SIG-M5 treated with dmso at 0.1 percent for 504 hours (cell line): ENCODE data around the gene SFTA2.
A peak's percentile ranks its signal among the peaks of the same experiment; 100 is the strongest.

ENCODE experiments used
- DNase-seq: peaks from one replicate; lab custom pipeline; 2025; ENCODE audit not compliant: unreplicated experiment; lab: John Stamatoyannopoulos, UW

Gene SFTA2

DNA sequence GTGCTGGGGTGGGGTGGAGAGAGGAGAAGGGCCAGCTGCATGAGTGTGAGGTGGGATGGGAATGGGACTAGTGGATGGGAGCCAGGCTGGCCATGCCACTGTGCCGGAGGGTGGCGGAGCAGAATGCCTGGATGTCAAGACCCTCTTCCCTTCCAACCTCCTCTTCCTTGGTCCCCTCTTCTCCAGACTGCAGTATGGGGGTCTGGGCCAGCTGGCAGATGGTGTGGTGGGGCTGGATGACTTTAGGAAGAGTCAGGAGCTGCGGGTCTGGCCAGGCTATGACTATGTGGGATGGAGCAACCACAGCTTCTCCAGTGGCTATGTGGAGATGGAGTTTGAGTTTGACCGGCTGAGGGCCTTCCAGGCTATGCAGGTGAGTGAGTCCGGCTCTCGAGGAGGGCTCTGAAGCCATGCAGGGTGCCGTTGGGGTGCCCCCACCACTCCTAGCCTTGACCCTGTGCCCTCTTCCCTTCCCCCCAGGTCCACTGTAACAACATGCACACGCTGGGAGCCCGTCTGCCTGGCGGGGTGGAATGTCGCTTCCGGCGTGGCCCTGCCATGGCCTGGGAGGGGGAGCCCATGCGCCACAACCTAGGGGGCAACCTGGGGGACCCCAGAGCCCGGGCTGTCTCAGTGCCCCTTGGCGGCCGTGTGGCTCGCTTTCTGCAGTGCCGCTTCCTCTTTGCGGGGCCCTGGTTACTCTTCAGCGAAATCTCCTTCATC is 40.0 kb downstream of the SFTA2 start:
- DNase-seq: no peak

DNA sequence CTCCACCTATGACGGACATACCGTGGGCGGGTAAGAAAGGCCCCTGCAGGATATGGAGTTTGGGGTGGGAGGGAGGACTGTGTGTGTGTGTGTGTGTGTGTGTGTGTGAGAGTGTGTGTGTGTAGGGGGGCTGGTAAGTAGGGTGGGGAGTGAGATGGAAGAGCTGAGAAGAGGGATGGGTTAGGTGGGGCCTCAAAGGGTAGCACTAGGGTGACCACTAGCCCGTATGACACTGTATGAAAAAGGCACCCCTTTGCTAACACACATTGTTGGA is 40.6 kb downstream of the SFTA2 start:
- DNase-seq: no peak

DNA sequence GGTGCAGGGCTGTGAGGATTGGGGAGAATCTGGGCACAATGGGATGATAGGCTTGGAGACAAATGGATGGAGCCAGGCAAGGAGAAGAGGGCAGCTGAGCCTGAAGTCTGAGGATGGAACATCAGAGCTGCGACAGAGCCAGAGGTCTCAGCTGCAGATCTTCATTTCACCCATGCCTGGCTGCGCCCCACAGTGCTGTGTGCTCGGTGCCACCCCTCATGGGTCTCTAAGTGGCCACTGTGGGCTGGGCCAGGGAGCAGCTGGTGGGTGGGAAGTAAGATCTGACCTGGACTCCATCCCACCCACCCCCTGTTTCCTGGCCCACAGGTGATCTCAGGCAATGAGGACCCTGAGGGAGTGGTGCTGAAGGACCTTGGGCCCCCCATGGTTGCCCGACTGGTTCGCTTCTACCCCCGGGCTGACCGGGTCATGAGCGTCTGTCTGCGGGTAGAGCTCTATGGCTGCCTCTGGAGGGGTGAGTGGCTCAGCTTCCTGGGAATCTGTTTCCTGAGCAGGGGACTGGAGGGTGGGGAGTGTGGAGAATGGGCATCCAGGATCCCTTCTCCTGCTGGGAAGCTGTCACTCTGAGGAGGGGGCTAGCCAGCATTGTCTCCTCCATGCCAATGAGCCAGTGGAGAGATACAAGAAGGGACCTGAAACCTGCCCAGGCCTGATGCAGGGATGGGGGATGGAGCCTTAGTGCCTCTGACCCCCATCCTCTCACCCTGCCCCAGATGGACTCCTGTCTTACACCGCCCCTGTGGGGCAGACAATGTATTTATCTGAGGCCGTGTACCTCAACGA is 41.1 kb downstream of the SFTA2 start:
- DNase-seq: no peak

DNA sequence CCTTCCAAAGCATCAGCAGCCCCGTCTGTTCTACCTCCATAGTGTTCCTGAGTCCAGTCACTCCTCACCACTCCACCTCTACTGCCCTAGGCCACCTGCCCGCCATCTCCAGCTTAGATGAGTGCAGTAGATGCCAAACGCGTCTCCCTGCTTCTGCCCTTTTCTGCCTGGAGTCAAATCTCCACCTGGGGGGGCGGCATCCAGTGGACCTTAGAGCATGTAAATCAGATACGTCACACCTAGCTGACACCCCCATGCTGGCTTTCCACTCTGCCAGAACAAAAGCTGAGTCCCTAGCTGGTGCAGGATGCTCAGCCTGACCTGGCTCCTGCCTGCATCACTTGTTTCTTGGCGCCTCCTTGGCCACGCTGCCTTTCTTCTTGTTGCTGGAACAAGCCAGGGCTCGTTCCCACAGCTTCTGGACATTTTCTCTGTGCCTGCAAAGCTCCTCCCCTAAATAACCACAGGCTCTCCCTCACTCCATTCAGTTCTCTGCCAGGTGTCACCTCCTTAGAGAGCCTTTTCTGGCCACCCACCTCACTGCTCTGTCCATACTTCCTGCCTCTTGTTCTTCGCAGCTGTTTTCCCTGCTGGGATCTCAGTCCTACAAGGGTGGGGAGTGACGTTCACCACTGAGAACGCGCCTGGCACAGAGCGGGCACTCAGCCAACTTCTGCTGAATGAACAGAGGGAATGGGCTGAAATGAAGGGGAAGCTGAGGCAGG is 41.9 kb downstream of the SFTA2 start:
- no peak for DNase-seq

DNA sequence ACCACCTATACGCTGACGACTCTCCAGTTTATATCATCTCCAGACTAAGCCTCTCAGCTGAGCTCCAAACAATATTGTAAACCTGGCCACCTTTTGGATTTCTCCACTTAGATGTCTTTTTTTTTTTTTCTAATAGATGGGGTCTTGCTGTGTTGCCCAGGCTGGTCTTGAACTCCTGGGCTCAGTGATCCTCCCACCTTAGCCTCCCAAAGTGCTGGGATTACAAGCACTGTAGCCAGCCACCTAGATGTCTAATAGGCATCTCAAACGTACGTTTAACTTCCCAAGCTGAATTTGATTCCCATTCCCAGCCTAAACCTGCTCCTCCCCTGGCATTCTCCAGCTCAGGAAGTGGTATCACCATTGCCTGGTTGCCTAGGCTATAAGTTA is 42.5 kb downstream of the SFTA2 start:
- no peak for DNase-seq

DNA sequence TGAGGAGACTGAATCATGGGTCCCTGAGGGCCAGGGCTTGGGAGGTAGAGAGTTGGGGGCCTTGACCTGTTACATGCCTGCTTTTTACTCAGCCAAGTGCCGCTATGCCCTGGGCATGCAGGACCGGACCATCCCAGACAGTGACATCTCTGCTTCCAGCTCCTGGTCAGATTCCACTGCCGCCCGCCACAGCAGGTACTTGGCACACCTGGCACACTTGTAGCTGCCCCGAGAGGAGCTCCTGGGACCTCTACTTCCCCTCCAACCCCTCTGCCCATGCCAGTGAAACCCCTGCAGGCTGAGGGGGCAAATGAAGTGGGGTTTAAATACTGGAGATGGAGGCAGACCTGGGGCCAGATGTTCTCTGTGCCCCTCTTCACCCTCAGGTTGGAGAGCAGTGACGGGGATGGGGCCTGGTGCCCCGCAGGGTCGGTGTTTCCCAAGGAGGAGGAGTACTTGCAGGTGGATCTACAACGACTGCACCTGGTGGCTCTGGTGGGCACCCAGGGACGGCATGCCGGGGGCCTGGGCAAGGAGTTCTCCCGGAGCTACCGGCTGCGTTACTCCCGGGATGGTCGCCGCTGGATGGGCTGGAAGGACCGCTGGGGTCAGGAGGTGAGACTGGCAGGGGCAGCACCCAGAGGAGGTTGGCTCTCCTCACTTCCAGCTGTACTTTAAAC is 43.0 kb downstream of the SFTA2 start:
- no peak for DNase-seq

DNA sequence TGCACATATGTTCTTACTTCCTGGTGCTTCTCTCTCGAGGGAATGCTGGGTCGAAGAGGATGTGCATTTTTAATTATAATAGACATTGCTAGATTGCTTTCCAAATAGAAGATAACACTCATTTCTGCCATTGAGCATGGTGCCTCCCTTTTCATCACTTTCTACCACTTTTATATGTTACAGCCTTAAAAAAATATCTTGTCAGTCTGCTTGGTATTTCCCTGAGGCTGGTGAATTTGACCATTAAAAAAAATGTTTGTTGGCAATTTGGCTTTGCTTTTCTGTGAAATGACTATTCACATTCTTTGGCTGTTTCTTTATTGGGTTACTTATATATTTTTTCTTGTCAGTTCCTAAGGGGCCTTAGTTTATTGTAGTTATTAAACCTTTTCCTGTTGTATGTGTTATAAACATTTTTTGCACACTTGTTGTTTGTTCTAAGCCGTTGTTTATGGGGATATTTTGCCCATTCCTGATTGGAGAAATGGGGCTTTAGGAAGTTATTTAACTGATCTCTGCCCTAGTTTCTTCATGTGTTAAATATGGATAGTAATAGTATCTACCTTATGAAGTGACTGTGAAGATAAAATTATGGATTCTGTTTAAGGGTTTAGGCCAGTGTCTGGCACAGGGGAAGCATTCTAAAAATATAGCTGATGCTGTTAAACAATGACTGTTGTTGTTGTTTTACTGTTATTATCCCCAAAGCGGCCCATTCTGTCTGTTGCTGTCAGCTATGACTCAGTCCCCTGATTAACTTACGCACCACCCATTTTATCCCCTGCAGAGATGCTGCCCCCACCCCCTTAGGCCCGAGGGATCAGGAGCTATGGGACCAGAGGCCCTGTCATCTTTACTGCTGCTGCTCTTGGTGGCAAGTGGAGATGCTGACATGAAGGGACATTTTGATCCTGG is 43.8 kb downstream of the SFTA2 start:
- no peak for DNase-seq

DNA sequence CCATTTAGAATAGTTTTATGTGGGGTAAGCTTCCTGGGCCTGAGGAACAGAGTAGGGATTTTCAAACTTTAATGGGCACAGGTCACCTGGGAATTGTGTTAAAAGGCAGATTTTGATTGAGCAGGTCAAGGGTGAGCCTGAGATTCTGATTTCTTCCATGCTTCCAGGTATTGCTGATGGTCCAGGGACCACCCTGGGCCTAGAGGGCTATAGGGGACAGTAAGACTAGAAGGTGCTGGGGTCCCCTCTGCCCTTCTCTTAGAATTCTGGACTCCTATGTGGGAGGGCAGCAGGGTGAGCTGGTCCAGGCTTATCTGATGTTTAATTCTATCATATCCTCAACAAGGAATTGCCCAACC is 45.1 kb downstream of the SFTA2 start:
- DNase-seq: no peak

DNA sequence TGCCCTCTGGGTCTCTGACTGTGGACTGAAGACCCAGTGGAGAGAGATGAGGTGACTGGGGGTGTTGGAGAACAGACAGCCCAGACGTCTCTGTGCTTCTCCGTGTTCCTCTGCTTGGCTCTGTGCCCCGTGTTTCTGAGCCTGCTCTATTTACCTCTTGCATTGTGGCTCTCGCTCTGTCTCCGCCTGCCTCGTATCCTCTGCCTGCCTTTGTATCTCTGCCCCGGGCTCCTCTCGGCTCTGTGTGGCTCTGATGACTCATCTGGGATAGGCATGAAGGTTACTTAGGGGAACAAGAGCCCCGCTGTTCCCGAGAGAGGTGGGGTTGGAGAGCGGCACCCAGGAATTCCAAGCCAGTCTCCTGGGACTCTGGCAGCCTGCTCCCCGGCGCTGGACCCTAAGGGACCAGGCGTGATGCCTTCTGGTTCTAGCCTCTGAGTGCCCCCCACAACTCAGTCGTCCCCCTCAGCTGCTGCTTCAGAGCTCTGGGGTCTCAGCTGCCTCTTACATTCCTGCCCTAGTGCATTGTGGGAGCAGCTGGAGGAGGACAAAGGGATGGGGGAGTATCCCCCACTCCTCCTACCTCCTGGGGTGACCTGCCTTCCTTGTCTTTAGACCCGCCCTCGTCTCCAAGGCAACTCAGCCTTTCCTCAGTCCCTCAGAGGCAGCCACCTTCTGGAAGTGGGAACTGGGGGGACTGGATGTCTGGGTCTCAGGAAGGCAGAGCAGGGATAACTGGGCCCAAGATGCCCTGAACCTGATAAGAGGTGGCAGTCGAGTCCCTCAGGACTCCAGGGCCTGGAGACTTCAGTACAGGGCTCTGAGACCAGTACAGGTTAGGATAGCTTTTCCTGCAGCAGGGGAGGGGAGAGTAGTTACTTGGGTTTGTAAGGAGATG is 45.7 kb downstream of the SFTA2 start:
- DNase-seq: peak; percentile 35

DNA sequence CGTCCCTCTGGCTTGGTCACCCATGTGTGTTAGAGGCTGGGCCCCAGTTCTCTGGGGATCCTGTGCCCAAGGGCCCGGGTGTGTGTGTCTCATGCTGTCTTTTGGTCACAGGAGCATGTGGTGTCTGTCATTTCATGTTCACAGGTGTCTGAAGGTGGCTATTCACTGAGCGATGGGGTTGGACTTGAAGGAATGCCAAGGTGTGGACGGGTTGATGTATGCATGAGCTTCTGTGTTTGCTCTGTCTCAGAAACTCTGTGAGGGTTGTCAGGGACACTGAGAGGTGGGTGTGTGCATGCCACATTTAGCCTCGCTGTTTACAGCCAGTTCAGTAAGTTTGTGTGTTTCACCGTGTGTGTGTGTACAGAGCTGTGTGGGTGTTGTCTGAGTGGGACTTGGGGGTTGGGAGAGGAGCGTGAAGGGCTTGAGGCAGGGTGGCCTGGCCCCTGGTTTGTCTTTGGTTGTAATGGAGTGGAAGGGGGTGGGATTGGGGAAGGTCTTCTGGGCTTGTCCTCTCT is 46.4 kb downstream of the SFTA2 start:
- peak; percentile 16 for DNase-seq

DNA sequence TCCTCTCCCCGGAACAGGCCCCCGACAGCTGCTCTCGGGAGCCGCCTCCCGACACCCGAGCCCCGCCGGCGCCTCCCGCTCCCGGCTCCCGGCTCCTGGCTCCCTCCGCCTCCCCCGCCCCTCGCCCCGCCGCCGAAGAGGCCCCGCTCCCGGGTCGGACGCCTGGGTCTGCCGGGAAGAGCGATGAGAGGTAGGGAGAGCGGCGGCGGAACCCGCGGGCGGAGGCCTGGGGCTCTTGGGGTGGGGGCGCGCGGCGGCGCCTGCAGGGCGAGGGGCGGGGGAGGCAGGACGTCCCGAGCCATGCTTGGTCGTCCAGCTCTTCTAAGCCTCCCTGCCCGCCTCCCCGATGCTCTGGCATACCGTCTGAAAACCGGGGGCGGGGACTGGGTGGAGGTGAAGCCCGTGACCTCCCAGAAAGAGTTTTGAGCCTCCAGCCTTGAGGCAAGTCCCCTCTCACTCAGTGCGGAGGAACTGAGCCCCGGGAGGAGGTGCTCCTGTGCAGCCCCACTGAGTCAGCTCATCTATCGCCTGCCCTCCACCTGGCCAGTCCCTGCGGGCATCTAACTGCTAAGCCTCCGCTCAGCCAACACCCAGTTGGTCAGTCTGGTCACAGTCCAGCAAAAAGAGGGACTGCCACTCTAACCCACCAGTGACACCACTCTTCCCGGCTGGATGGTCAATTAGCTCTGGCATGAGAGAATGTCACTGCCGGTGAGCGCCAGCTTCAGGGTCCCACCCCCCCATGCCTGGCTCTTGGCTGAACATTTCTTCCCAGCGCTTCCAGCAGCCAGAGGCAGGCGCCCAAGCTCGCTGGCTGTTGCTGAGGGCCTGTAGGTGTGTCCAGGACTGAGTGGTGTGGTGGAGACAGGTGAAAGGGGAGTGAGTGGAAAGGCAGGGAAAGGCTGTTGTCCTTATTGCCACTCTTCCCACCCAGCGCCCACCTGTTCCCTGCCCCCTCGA is 47.2 kb downstream of the SFTA2 start:
- no peak for DNase-seq

DNA sequence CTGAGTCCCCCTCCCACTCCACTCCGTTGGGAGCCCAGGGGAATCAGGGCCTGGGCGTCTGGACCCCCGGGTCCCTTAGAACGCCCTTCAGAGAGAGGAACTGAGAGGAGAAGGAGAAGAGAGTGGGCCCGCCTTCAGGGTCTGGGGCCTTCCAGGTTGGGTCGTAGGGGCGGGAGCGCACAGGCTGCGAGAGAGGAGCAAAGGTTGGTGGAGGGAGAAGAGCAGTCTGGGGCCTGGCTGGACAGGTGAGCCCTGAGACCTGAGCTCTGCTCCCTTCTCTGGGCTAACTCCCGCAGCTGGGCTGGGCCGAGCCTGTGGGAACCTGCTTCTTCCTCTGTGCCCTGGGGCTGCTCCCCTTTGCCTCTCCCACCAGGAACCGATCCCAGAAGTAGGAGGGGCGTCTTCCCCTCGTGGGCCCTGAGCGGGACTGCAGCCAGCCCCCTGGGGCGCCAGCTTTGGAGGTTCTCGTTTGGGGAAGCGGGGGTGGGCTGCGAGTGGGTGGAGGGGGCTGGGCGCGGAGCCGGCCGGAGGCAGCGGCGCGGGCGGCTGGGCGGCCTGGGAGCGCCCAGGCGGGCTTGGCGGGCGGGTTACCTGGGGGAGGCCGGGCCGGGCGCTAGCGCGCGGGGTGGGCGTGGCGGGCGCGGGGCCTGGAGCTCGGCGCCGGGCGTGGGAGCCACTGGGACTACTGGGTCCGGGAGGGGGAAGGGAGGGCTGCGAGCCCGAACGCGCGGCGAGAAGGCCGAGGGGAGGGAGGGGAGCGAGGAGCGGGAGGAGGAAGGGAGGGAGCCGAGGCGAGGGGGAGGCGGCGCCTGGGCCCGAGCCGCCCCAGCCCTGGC is 48.1 kb downstream of the SFTA2 start, which contains the start of gene DDR1:
Gene DDR1 (plus strand): TSS at position 835 of the 836 bp plus-strand sequence. CDS start 4,211 bp downstream, outside the sequence.
- DNase-seq: peak; percentile 37

DNA sequence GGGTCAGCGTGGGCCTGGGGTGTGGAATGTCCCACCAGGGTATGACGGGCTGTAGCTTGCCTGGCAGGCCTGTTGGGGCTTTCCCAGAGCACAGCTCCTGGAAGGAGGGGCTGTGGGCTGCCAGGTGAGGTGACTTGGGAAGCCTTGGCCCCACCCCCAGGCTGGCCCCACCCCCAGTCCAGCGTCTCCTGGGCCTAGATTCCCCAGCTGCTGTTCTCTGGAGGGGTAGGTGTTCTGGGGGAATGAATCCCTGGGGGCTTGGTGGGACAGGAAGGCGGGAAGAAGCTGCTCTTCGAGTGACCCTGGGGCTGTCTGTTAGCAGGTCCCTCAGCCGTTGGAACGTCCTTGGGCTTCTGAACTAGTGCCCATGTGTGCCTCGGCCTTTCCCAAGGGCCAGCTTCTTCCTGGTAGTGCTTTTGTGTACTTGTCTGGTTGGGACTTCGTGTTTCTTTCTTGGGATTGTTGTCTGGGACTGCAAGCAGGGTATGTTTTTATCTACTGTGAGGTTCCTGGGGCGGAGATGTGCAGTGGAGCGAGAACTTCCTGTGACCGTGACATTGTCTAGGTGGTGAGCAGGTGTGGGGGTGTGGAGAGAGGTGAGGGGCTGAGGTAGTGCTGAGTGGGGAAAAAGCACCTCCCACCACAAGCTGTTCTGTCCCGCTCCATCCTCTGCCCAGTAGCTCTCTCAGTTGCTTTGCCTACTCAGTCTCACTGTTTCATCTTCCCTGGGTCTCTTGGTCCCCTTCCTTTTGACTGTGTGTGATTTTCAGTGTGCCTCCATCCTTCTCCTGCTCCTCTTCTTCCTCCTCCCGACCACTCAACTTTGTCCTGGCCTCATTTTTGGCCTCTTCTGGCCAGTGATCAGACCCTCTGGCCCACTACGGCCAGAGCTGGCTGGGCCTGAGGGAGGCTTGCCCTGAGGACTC is 48.9 kb downstream of the SFTA2 start:
- DNase-seq: peak; percentile 8

DNA sequence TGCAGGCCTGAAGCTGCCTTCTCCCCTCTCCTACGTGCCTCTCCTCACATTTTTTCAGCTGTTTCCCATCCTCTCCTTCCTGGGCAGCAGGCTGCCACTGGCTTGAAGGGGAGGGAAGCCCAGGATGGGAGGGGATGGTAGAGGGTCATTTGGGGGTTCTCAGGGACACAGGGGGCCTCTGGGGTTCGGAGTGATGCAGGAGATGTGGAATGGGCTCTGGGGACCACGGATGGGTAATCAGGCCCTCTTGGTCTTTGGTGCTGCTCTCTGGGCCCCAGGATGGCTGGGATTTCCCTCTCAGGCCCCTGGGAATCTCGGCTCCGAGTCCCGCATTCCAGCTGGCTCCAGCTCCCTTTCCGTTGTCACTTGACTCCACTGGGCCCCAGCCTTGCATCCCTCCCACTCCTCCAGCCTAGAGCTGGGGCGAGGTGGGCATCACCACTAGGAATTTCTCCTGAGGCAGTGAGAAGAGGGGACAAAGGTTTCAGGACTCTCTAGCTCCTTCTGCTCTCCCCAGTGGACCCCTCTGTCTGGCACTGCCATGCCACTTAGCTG is 49.7 kb downstream of the SFTA2 start:
- DNase-seq: no peak

DNA sequence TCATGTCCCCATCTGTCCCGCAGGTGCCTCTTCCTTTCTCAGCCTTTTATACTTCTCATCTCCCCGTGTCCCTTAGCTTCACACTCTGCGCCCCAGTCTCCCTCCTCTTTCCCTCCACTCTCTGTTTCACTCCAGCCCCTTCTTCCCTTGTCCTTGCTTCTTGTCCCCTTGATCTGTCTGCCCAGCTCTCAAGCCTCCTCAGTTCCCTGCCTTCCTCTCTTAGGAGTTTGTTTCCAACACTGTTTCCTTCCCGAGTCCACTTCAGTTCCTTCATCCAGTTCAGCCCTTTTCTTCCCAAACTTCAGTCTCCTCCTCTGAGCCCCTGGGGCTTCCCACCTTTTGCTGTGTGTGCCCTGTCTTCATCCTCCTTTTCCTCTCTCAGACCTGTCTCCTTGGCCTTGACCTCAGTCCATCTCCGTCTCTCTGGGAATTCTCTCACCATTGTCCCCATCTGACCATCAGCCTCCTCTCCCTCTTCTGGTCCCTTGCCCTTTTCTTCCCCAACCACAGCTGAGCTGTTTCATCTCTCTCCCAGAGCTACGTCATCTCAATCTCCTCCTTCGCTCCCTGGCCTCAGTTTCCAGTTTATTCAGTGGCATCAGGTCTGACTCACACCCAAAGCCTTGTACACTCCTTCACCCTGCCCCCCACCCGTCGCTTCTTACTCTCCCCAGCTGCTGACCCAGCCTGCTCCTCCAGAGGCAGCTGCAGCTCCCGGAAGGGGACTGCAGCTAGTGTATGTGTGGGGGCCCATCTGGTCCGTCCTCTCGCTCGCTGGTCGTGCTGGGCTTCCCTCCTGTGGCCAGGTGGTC is 50.4 kb downstream of the SFTA2 start:
- no peak for DNase-seq
